HepG2 (cell line): ENCODE results near the gene PKIB. TPM values are rescaled to one million over a fixed set of nuclear protein-coding genes. Genes with fewer than 3 reads are reported as not detected.

Experiments used
- AGO1 ChIP-seq: fragments of 200-400 bp; formaldehyde crosslinking; IDR thresholded peaks from 2 replicates; pipeline ENCODE4 v1.6.1; 2017; ENCODE audit warnings: mild to moderate bottlenecking, low read depth, low read length, moderate library complexity; ENCODE audit not compliant: poor library complexity, severe bottlenecking
- GABPA ChIP-seq, 2 experiments: IDR thresholded peaks; 2 replicates each; pipeline ENCODE4 v1.6.1; 2011 to 2016; ENCODE audit warnings: low read depth in 2 of 2, low read length in 1 of 2, missing biosample characterization in 1 of 2, missing genetic modification characterization in 1 of 2
- NCOR1 ChIP-seq: fragments of 200-600 bp; sonication (generic); IDR thresholded peaks from 2 replicates; pipeline ENCODE4 v1.7.0; 2017; ENCODE audit warnings: antibody characterized with exemption, low read length, borderline replicate concordance
- TEAD3 ChIP-seq: optimal IDR thresholded peaks from 2 replicates; pipeline ENCODE3; 2016; ENCODE audit warnings: borderline replicate concordance
- ZFP82 ChIP-seq: sonication (generic); formaldehyde crosslinking; IDR thresholded peaks from 2 replicates; pipeline ENCODE4 v1.5.1; 2020; ENCODE audit warnings: mild to moderate bottlenecking, missing genetic modification reagents, borderline replicate concordance
- ZNF772 ChIP-seq: sonication (generic); formaldehyde crosslinking; IDR thresholded peaks from 2 replicates; pipeline ENCODE4 v1.5.0; 2020; ENCODE audit warnings: mild to moderate bottlenecking, missing genetic modification reagents
- ZNF782 ChIP-seq: sonication (generic); formaldehyde crosslinking; IDR thresholded peaks from 2 replicates; pipeline ENCODE4 v1.4.0; 2020; ENCODE audit warnings: missing genetic modification reagents, mild to moderate bottlenecking, borderline replicate concordance
- ZNF879 ChIP-seq: sonication (generic); formaldehyde crosslinking; IDR thresholded peaks from 2 replicates; pipeline ENCODE4 v1.8.1; 2023; ENCODE audit warnings: missing genetic modification reagents
- ZSCAN20 ChIP-seq: sonication (generic); formaldehyde crosslinking; IDR thresholded peaks from 2 replicates; pipeline ENCODE4 v1.4.0; 2020; ENCODE audit warnings: missing genetic modification reagents, mild to moderate bottlenecking, borderline replicate concordance
- polyA plus RNA-seq, 8 experiments: library from polyadenylated mRNA; depleted of rRNA in 3 of 8; stranded (reverse) in 7 of 8; unstranded in 1 of 8; fragments of >200 nt; fragmentation: Illumina TruSeq in 4 of 8; extraction: Trizol in 4 of 8; gene quantifications; 2 replicates each; pipeline versions ENCODE4 v1.2.1 to v1.2.3, GENCODE V29; 2011 to 2016; ENCODE audit warnings: low read depth in 4 of 8, missing spikeins in 1 of 8, mixed read lengths in 1 of 8; ENCODE audit not compliant: insufficient read depth in 1 of 8
- total RNA-seq, 5 experiments: library from RNA; depleted of rRNA; stranded (reverse); fragments of >200 nt; fragmentation: Illumina TruSeq; extraction: Trizol; gene quantifications; 2 replicates each; pipeline ENCODE4 v1.2.3, GENCODE V29; 2016; ENCODE audit warnings: low read depth in 1 of 5
- TF ChIP-seq, protein P1 (sequence below): sonication (generic); formaldehyde crosslinking; IDR thresholded peaks from 2 replicates; pipeline ENCODE4 v1.9.0; 2021; ENCODE audit warnings: mild to moderate bottlenecking, missing genetic modification reagents
- TF ChIP-seq, protein P2 (sequence below): sonication (generic); formaldehyde crosslinking; IDR thresholded peaks from 2 replicates; pipeline ENCODE4 v1.5.0; 2020; ENCODE audit warnings: mild to moderate bottlenecking, missing genetic modification reagents, borderline replicate concordance
- TF ChIP-seq, protein P3 (sequence below): sonication (generic); formaldehyde crosslinking; IDR thresholded peaks from 2 replicates; pipeline ENCODE4 v1.8.0; 2022; ENCODE audit warnings: missing genetic modification reagents, mild to moderate bottlenecking, inconsistent platforms, borderline replicate concordance
- TF ChIP-seq, protein P4 (sequence below): sonication (generic); formaldehyde crosslinking; IDR thresholded peaks from 2 replicates; pipeline ENCODE4 v1.8.1; 2023; ENCODE audit warnings: mild to moderate bottlenecking, missing genetic modification reagents, borderline replicate concordance
- TF ChIP-seq, protein P5 (sequence below): sonication (generic); formaldehyde crosslinking; IDR thresholded peaks from 2 replicates; pipeline ENCODE4 v1.4.0; 2020; ENCODE audit warnings: low read depth, mild to moderate bottlenecking, missing genetic modification reagents

Gene PKIB
- total and polyA plus RNA-seq, 2 of the 13 experiments (the other 11 are each of a cell fraction or from before 2014, with no cell fraction given), result 1.4 to 1.5 TPM

DNA sequence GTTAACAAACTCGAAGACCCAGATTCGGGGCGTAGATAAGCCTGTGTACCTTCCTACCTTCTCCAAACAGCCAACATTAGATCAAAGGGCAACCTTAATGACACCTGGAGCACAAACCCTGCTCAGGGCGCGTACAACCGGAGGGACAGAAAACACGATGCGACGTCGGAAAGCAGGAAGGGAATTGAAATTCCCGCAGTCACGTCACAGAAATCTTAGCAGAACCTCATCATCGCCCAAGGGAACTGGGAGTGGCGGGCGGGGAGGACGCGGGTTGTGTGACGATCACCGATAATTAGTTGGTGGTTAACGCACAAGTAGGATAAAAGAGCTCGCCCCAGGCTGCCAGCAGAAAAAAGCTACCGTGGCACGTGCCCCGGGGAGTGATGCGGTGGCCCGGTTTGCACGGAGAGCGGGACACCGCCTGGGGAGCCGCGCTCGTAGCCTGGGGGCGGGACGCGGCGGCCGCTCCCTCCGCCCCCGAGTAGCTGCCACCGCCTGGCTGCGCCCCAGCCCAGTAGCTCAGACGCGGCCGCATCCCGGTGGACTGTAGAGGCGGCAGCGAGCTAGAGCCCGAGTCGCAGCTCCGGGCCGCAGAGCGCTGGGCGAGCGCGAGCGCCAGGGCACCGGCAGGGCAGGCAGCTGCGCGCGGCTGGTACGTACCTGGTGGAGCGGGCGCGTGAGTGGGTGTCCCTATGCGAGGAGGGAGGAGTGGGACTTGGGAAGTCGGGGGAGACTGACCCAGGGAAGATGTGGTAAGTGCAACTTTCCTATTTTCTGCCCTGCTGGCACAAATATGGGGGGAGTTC is at the start of gene PKIB (continued):
- TF ChIP-seq, protein P1, sequence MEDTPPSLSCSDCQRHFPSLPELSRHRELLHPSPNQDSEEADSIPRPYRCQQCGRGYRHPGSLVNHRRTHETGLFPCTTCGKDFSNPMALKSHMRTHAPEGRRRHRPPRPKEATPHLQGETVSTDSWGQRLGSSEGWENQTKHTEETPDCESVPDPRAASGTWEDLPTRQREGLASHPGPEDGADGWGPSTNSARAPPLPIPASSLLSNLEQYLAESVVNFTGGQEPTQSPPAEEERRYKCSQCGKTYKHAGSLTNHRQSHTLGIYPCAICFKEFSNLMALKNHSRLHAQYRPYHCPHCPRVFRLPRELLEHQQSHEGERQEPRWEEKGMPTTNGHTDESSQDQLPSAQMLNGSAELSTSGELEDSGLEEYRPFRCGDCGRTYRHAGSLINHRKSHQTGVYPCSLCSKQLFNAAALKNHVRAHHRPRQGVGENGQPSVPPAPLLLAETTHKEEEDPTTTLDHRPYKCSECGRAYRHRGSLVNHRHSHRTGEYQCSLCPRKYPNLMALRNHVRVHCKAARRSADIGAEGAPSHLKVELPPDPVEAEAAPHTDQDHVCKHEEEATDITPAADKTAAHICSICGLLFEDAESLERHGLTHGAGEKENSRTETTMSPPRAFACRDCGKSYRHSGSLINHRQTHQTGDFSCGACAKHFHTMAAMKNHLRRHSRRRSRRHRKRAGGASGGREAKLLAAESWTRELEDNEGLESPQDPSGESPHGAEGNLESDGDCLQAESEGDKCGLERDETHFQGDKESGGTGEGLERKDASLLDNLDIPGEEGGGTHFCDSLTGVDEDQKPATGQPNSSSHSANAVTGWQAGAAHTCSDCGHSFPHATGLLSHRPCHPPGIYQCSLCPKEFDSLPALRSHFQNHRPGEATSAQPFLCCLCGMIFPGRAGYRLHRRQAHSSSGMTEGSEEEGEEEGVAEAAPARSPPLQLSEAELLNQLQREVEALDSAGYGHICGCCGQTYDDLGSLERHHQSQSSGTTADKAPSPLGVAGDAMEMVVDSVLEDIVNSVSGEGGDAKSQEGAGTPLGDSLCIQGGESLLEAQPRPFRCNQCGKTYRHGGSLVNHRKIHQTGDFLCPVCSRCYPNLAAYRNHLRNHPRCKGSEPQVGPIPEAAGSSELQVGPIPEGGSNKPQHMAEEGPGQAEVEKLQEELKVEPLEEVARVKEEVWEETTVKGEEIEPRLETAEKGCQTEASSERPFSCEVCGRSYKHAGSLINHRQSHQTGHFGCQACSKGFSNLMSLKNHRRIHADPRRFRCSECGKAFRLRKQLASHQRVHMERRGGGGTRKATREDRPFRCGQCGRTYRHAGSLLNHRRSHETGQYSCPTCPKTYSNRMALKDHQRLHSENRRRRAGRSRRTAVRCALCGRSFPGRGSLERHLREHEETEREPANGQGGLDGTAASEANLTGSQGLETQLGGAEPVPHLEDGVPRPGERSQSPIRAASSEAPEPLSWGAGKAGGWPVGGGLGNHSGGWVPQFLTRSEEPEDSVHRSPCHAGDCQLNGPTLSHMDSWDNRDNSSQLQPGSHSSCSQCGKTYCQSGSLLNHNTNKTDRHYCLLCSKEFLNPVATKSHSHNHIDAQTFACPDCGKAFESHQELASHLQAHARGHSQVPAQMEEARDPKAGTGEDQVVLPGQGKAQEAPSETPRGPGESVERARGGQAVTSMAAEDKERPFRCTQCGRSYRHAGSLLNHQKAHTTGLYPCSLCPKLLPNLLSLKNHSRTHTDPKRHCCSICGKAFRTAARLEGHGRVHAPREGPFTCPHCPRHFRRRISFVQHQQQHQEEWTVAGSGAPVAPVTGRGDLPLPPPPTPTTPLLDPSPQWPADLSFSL, result no peak; the same call in 1 of the 2 replicates
- TF ChIP-seq, protein P2, sequence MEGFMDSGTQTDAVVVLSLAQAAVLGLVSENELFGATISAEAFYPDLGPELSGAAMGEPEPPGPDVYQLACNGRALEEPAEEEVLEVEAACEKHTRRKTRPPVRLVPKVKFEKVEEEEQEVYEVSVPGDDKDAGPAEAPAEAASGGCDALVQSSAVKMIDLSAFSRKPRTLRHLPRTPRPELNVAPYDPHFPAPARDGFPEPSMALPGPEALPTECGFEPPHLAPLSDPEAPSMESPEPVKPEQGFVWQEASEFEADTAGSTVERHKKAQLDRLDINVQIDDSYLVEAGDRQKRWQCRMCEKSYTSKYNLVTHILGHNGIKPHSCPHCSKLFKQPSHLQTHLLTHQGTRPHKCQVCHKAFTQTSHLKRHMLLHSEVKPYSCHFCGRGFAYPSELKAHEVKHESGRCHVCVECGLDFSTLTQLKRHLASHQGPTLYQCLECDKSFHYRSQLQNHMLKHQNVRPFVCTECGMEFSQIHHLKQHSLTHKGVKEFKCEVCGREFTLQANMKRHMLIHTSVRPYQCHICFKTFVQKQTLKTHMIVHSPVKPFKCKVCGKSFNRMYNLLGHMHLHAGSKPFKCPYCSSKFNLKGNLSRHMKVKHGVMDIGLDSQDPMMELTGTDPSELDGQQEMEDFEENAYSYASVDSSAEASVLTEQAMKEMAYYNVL (CRISPR knock-in tag), result peak; percentile 19; the same call in 1 of the 2 replicates
- TF ChIP-seq AGO1, result no peak
- 0 out of 2 replicates have a peak, but pooled peaks have one; percentile 77 for TF ChIP-seq ZNF782 (CRISPR knock-in tag)
- TF ChIP-seq, protein P3, sequence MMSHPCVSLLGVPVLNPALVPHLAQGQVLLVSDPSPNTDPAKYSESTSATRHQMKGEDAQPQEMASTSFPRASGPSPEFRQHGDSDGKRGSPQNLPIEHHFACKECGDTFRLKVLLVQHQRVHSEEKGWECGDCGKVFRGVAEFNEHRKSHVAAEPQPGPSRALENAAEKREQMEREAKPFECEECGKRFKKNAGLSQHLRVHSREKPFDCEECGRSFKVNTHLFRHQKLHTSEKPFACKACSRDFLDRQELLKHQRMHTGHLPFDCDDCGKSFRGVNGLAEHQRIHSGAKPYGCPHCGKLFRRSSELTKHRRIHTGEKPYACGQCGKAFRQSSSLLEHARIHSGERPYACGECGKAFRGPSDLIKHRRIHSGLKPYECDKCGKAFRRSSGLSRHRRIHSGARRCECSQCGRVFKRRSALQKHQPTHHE (CRISPR knock-in tag), result peak; percentile 63; the same call in 1 of the 2 replicates
- TF ChIP-seq GABPA (IDR thresholded peaks at IDR 0.05; ENCODE audit: low read depth, low read length), result no peak
- TF ChIP-seq GABPA (CRISPR knock-in tag; IDR thresholded peaks at IDR 0.05; ENCODE audit: low read depth), result 0 out of 2 replicates have a peak, but pooled peaks have one; percentile 29
- TF ChIP-seq ZNF879, result no peak
- peak; percentile 21 for TF ChIP-seq TEAD3 (CRISPR knock-in tag)
- TF ChIP-seq ZSCAN20, result no peak
- 0 out of 2 replicates have a peak, but pooled peaks have one; percentile 57 for TF ChIP-seq ZNF772 (CRISPR knock-in tag)
- TF ChIP-seq ZFP82, result no peak
- TF ChIP-seq, protein P4, sequence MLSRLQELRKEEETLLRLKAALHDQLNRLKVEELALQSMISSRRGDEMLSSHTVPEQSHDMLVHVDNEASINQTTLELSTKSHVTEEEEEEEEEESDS, result no peak
- TF ChIP-seq, protein P5, sequence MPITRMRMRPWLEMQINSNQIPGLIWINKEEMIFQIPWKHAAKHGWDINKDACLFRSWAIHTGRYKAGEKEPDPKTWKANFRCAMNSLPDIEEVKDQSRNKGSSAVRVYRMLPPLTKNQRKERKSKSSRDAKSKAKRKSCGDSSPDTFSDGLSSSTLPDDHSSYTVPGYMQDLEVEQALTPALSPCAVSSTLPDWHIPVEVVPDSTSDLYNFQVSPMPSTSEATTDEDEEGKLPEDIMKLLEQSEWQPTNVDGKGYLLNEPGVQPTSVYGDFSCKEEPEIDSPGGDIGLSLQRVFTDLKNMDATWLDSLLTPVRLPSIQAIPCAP, result no peak
- no peak for TF ChIP-seq NCOR1
